NB4 (cell line): Measurements from ENCODE around the gene KCNQ4.
A peak's percentile ranks its signal among the peaks of the same experiment; 100 is the strongest.

Experiments used
- DNase-seq: peaks from one replicate; pipeline ENCODE4 v3.0.0; 2010; ENCODE audit warnings: low read depth
- H3K4me3 ChIP-seq: one replicate; pipeline ENCODE4 v1.5.1; 2011; ENCODE audit warnings: mild to moderate bottlenecking, low read depth, low read length, moderate library complexity
- CTCF ChIP-seq: IDR thresholded peaks from one replicate; pipeline ENCODE4 v1.5.1; 2012; ENCODE audit warnings: low read depth, low read length
- MYC ChIP-seq: IDR thresholded peaks from 2 replicates; pipeline ENCODE4 v1.6.1; 2011; ENCODE audit warnings: low read depth, low read length
- POLR2A ChIP-seq: IDR thresholded peaks from 2 replicates; pipeline ENCODE4 v1.6.1; 2011; ENCODE audit warnings: mild to moderate bottlenecking; ENCODE audit not compliant: insufficient read length; ENCODE audit errors: extremely low read depth
- TF ChIP-seq, protein P1 (sequence below): IDR thresholded peaks from 2 replicates; pipeline ENCODE4 v1.6.1; 2011; ENCODE audit warnings: low read depth, low read length

Gene KCNQ4

GRCh38 chr1:40780678-40781607 lies 2.6 kb upstream of the KCNQ4 start:
- H3K4me3 ChIP-seq: no peak overlapping the region
- TF ChIP-seq CTCF: no peak
- TF ChIP-seq, protein P1, sequence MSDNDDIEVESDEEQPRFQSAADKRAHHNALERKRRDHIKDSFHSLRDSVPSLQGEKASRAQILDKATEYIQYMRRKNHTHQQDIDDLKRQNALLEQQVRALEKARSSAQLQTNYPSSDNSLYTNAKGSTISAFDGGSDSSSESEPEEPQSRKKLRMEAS: no peak
- TF ChIP-seq MYC: no peak
- no peak for TF ChIP-seq POLR2A
- no peak for DNase-seq

- no peak for DNase-seq
- no peak for TF ChIP-seq CTCF
- no peak for TF ChIP-seq POLR2A
- TF ChIP-seq, protein P1: no peak
- TF ChIP-seq MYC: no peak
Measured at GRCh38 chr1:40781608-40781971, 2.0 kb upstream of the KCNQ4 start.

DNA sequence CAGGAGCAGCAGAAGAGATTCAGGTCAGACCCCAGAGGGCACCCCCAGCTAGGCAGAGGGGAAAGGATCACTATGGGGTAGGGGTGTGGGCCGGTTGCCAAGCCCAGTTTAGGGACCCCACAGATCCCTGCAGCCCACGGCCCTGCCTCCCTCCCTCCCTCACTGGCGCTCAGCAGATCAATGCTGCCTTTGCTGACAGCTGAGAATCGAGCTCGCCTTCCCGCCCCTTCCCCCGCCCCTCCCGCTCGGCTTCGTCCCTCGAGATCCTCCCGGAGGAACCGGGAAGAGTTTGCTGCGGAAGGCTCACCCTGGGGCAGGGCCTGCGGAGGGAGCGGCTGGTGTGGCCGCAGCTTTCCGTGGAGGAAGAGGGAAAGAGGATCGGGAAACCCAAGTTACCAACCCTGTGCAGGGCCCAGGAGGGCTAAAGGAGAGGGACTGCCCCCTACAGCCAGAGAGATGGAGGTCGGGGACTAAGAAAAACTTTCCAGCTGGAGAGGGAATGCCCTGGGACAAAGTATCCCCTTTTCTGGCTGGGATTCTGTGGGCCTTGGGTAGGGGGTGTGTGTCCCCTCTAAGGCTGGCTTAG lies 1.1 kb upstream of the KCNQ4 start:
- no peak for DNase-seq
- H3K4me3 ChIP-seq: no peak overlapping the region
- TF ChIP-seq, protein P1: no peak

More at GRCh38 chr1:40781608-40781971, 2.0 kb upstream of the KCNQ4 start:
- no peak overlapping the region for H3K4me3 ChIP-seq

- no peak for TF ChIP-seq MYC
- TF ChIP-seq, protein P1: no peak
- TF ChIP-seq POLR2A: no peak
- no peak for TF ChIP-seq CTCF
- H3K4me3 ChIP-seq: no peak overlapping the region
- DNase-seq: peak; percentile 29
Measured at GRCh38 chr1:40784141-40784770, 669 bp downstream of the KCNQ4 start.

- no peak overlapping the region for H3K4me3 ChIP-seq
- DNase-seq: no peak
- TF ChIP-seq CTCF (no peak), POLR2A (no peak), MYC (no peak)
- TF ChIP-seq, protein P1: no peak
Measured at GRCh38 chr1:40784771-40785151, 1.2 kb downstream of the KCNQ4 start.

- H3K4me3 ChIP-seq: no peak overlapping the region
- DNase-seq: no peak
- TF ChIP-seq POLR2A (no peak), MYC (no peak), CTCF (no peak)
- TF ChIP-seq, protein P1: no peak
Measured at GRCh38 chr1:40785446-40785845, 1.9 kb downstream of the KCNQ4 start.
